ENCODE results near the gene GABBR1.

The GABBR1 gene

GRCh38 chr6:29626948-29627754 is 5.8 kb downstream of the GABBR1 start:
- Histone ChIP-seq H3K79me2 (ENCODE audit: low read length) (no peaks in the 10 kb centered on the region), H3K4me3 (ENCODE audit: low read length) (peak overlapping the region; percentile 57; the same call in 1 of the 2 replicates), H3K27me3 (ENCODE audit: low read depth, low read length) (no peaks in the 10 kb centered on the region), H3K9ac (ENCODE audit: low read length) (no peak overlapping the region), H3K4me1 (ENCODE audit: low read length) (peaks cover 12% of the 10 kb centered on the region), H3K27ac (ENCODE audit: low read length) (no peak overlapping the region), H3K36me3 (replicated peaks; ENCODE audit: low read depth, low read length) (peaks cover 9% of the 10 kb centered on the region), H3K9me3 (ENCODE audit: insufficient read depth, low read length) (no peaks in the 10 kb centered on the region), H2AFZ (ENCODE audit: low read depth, low read length) (no peak overlapping the region), H3K4me2 (ENCODE audit: low read length) (peak overlapping the region; percentile 52; the same call in 1 of the 2 replicates), H4K20me1 (ENCODE audit: insufficient read depth, low read length) (peaks cover 7% of the 10 kb centered on the region; the same call in 1 of the 2 replicates)
- no peak for TF ChIP-seq CTCF (IDR thresholded peaks at IDR 0.05; ENCODE audit: low read depth, low read length)
- TF ChIP-seq EZH2phosphoT487 (IDR thresholded peaks at IDR 0.05; ENCODE audit: low read depth): no peak

GRCh38 chr6:29625337-29625930 is 7.5 kb downstream of the GABBR1 start:
- Histone ChIP-seq H4K20me1 (ENCODE audit: insufficient read depth, low read length) (no peaks in the 10 kb centered on the region), H2AFZ (ENCODE audit: low read depth, low read length) (no peak overlapping the region), H3K79me2 (ENCODE audit: low read length) (no peaks in the 10 kb centered on the region), H3K36me3 (replicated peaks; ENCODE audit: low read depth, low read length) (peaks cover 3% of the 10 kb centered on the region), H3K9ac (ENCODE audit: low read length) (no peak overlapping the region), H3K4me1 (ENCODE audit: low read length) (peaks cover 8% of the 10 kb centered on the region), H3K4me3 (ENCODE audit: low read length) (no peak overlapping the region), H3K27me3 (ENCODE audit: low read depth, low read length) (no peaks in the 10 kb centered on the region), H3K9me3 (ENCODE audit: insufficient read depth, low read length) (no peaks in the 10 kb centered on the region), H3K4me2 (ENCODE audit: low read length) (no peak overlapping the region), H3K27ac (ENCODE audit: low read length) (no peak overlapping the region)
- no peak for TF ChIP-seq EZH2phosphoT487 (IDR thresholded peaks at IDR 0.05; ENCODE audit: low read depth)
- no peak for TF ChIP-seq CTCF (IDR thresholded peaks at IDR 0.05; ENCODE audit: low read depth, low read length)

- H3K9me3 ChIP-seq (ENCODE audit: insufficient read depth, low read length): no peaks in the 10 kb centered on the region
- H3K9ac ChIP-seq (ENCODE audit: low read length): no peak overlapping the region
- no peaks in the 10 kb centered on the region for H3K79me2 ChIP-seq (ENCODE audit: low read length)
- no peaks in the 10 kb centered on the region for H3K36me3 ChIP-seq (replicated peaks; ENCODE audit: low read depth, low read length)
- TF ChIP-seq CTCF (IDR thresholded peaks at IDR 0.05; ENCODE audit: low read depth, low read length) (no peak), EZH2phosphoT487 (IDR thresholded peaks at IDR 0.05; ENCODE audit: low read depth) (no peak)
- H4K20me1 ChIP-seq (ENCODE audit: insufficient read depth, low read length): no peaks in the 10 kb centered on the region
- H3K27me3 ChIP-seq (ENCODE audit: low read depth, low read length): no peaks in the 10 kb centered on the region
- peaks cover 7% of the 10 kb centered on the region for H3K4me1 ChIP-seq (ENCODE audit: low read length)
- no peak overlapping the region for H3K4me3 ChIP-seq (ENCODE audit: low read length)
- H2AFZ ChIP-seq (ENCODE audit: low read depth, low read length): no peak overlapping the region
- H3K27ac ChIP-seq (ENCODE audit: low read length): no peak overlapping the region
- H3K4me2 ChIP-seq (ENCODE audit: low read length): no peak overlapping the region
These were observed 8.4 kb downstream of the GABBR1 start for GRCh38 chr6:29624520-29624961.

GRCh38 chr6:29620630-29621029 is 12.4 kb downstream of the GABBR1 start:
- H3K79me2 ChIP-seq (ENCODE audit: low read length): no peaks in the 10 kb centered on the region

More at GRCh38 chr6:29620630-29621029, 12.4 kb downstream of the GABBR1 start:
- Histone ChIP-seq H3K27me3 (ENCODE audit: low read depth, low read length) (no peaks in the 10 kb centered on the region), H3K9ac (ENCODE audit: low read length) (no peak overlapping the region), H3K4me3 (ENCODE audit: low read length) (no peak overlapping the region), H3K27ac (ENCODE audit: low read length) (no peak overlapping the region), H3K9me3 (ENCODE audit: insufficient read depth, low read length) (no peaks in the 10 kb centered on the region), H3K4me1 (ENCODE audit: low read length) (no peaks in the 10 kb centered on the region), H4K20me1 (ENCODE audit: insufficient read depth, low read length) (no peaks in the 10 kb centered on the region), H3K4me2 (ENCODE audit: low read length) (no peak overlapping the region), H3K36me3 (replicated peaks; ENCODE audit: low read depth, low read length) (peaks cover 7% of the 10 kb centered on the region), H2AFZ (ENCODE audit: low read depth, low read length) (no peak overlapping the region)
- TF ChIP-seq EZH2phosphoT487 (IDR thresholded peaks at IDR 0.05; ENCODE audit: low read depth): no peak
- no peak for TF ChIP-seq CTCF (IDR thresholded peaks at IDR 0.05; ENCODE audit: low read depth, low read length)
